ENCODE data around the gene SNTA1.
"Not testable (repeated sequence)": the region's sequence is repeated elsewhere in the genome, so short reads cannot be mapped to it uniquely, and the experiment has no call there.

SNTA1 gene

GRCh38 chr20:33488201-33488600 lies 44.6 kb upstream of the SNTA1 start:
- H3K36me3 ChIP-seq (ENCODE audit: insufficient read depth): no peaks in the 10 kb centered on the region

GRCh38 chr20:33483186-33483585 lies 39.6 kb upstream of the SNTA1 start:
- not testable (repeated sequence) for H3K27me3 ChIP-seq (ENCODE audit: insufficient read depth, low read depth); H3K36me3 ChIP-seq (ENCODE audit: insufficient read depth); H3K4me1 ChIP-seq (ENCODE audit: low read depth, poor library complexity, severe bottlenecking); H3K27ac ChIP-seq; H3K4me2 ChIP-seq; H3K79me2 ChIP-seq (ENCODE audit: insufficient read depth, low read depth); H4K20me1 ChIP-seq (ENCODE audit: insufficient read depth); H3K9ac ChIP-seq; H2AFZ ChIP-seq (ENCODE audit: low read depth); H3K4me3 ChIP-seq (IDR thresholded peaks at IDR 0.05; ENCODE audit: insufficient read depth, low read depth, low read length)

More at GRCh38 chr20:33488201-33488600, 44.6 kb upstream of the SNTA1 start:
- no peak overlapping the region for H3K4me3 ChIP-seq (IDR thresholded peaks at IDR 0.05; ENCODE audit: insufficient read depth, low read depth, low read length)
- H3K4me2 ChIP-seq: no peak overlapping the region
- no peak overlapping the region for H2AFZ ChIP-seq (ENCODE audit: low read depth)
- no peak overlapping the region for H3K27ac ChIP-seq
- H3K27me3 ChIP-seq (ENCODE audit: insufficient read depth, low read depth): no peaks in the 10 kb centered on the region
- H3K9ac ChIP-seq: no peak overlapping the region
- peaks cover 4% of the 10 kb centered on the region; the same call in 1 of the 2 replicates for H4K20me1 ChIP-seq (ENCODE audit: insufficient read depth)
- peaks cover 25% of the 10 kb centered on the region for H3K4me1 ChIP-seq (ENCODE audit: low read depth, poor library complexity, severe bottlenecking)
- no peak for TF ChIP-seq CTCF (conservative IDR thresholded peaks at IDR 0.05; ENCODE audit: low read depth, low read length)
- H3K79me2 ChIP-seq (ENCODE audit: insufficient read depth, low read depth): peaks cover 26% of the 10 kb centered on the region

GRCh38 chr20:33482581-33482980 lies 39.0 kb upstream of the SNTA1 start:
- Histone ChIP-seq H3K4me3 (IDR thresholded peaks at IDR 0.05; ENCODE audit: insufficient read depth, low read depth, low read length) (no peak overlapping the region), H4K20me1 (ENCODE audit: insufficient read depth) (no peaks in the 10 kb centered on the region), H3K4me1 (ENCODE audit: low read depth, poor library complexity, severe bottlenecking) (peaks cover 5% of the 10 kb centered on the region), H3K79me2 (ENCODE audit: insufficient read depth, low read depth) (no peaks in the 10 kb centered on the region), H3K27ac (no peak overlapping the region), H3K9ac (no peak overlapping the region), H2AFZ (ENCODE audit: low read depth) (no peak overlapping the region), H3K27me3 (ENCODE audit: insufficient read depth, low read depth) (no peaks in the 10 kb centered on the region), H3K4me2 (no peak overlapping the region), H3K36me3 (ENCODE audit: insufficient read depth) (no peaks in the 10 kb centered on the region)
- TF ChIP-seq CTCF (conservative IDR thresholded peaks at IDR 0.05; ENCODE audit: low read depth, low read length): no peak

- no peak for TF ChIP-seq CTCF (conservative IDR thresholded peaks at IDR 0.05; ENCODE audit: low read depth, low read length)
- H3K36me3 ChIP-seq (ENCODE audit: insufficient read depth): no peaks in the 10 kb centered on the region
- no peak overlapping the region for H3K9ac ChIP-seq
- peaks cover 14% of the 10 kb centered on the region for H3K4me1 ChIP-seq (ENCODE audit: low read depth, poor library complexity, severe bottlenecking)
- no peak overlapping the region for H2AFZ ChIP-seq (ENCODE audit: low read depth)
- H3K79me2 ChIP-seq (ENCODE audit: insufficient read depth, low read depth): no peaks in the 10 kb centered on the region
- no peaks in the 10 kb centered on the region for H4K20me1 ChIP-seq (ENCODE audit: insufficient read depth)
- H3K27me3 ChIP-seq (ENCODE audit: insufficient read depth, low read depth): no peaks in the 10 kb centered on the region
- no peak overlapping the region for H3K27ac ChIP-seq
- no peak overlapping the region for H3K4me2 ChIP-seq
- H3K4me3 ChIP-seq (IDR thresholded peaks at IDR 0.05; ENCODE audit: insufficient read depth, low read depth, low read length): no peak overlapping the region
These were observed 37.9 kb upstream of the SNTA1 start for GRCh38 chr20:33481431-33481941.

GRCh38 chr20:33480048-33480447 lies 36.5 kb upstream of the SNTA1 start:
- H3K79me2 ChIP-seq (ENCODE audit: insufficient read depth, low read depth): no peaks in the 10 kb centered on the region
- H3K4me1 ChIP-seq (ENCODE audit: low read depth, poor library complexity, severe bottlenecking): peaks cover 14% of the 10 kb centered on the region
- H3K36me3 ChIP-seq (ENCODE audit: insufficient read depth): no peaks in the 10 kb centered on the region
- H4K20me1 ChIP-seq (ENCODE audit: insufficient read depth): no peaks in the 10 kb centered on the region
- TF ChIP-seq CTCF (conservative IDR thresholded peaks at IDR 0.05; ENCODE audit: low read depth, low read length): no peak
- no peak overlapping the region for H3K4me2 ChIP-seq
- H2AFZ ChIP-seq (ENCODE audit: low read depth): no peak overlapping the region
- H3K9ac ChIP-seq: no peak overlapping the region
- H3K4me3 ChIP-seq (IDR thresholded peaks at IDR 0.05; ENCODE audit: insufficient read depth, low read depth, low read length): no peak overlapping the region
- H3K27me3 ChIP-seq (ENCODE audit: insufficient read depth, low read depth): no peaks in the 10 kb centered on the region
- no peak overlapping the region for H3K27ac ChIP-seq
